Activated CD8-positive, alpha-beta memory T cell treated with anti-CD3 and anti-CD28 coated beads, Interleukin-2, amount 50 U/mL, for 1 hour (primary cell): Measurements from ENCODE around the gene LAMA1.
"Not testable (repeated sequence)": the region's sequence is repeated elsewhere in the genome, so short reads cannot be mapped to it uniquely, and the experiment has no call there.

ENCODE experiments used
- DNase-seq: peaks from one replicate; pipeline ENCODE4 v3.0.0-alpha.2; 2020; ENCODE audit errors: extremely low read depth

The LAMA1 gene

GRCh38 chr18:6947338-6948030 is 170.1 kb downstream of the LAMA1 start:
- no peak for DNase-seq

GRCh38 chr18:6943143-6943542 is 174.5 kb downstream of the LAMA1 start:
- DNase-seq: no peak

GRCh38 chr18:6942742-6943141 is 174.9 kb downstream of the LAMA1 start:
- no peak for DNase-seq

GRCh38 chr18:6941996-6942395 is 175.6 kb downstream of the LAMA1 start:
- no peak for DNase-seq

GRCh38 chr18:6940451-6940850 is 177.1 kb downstream of the LAMA1 start:
- no peak for DNase-seq

- DNase-seq: no peak
Measured at GRCh38 chr18:6939972-6940371, 177.6 kb downstream of the LAMA1 start.

GRCh38 chr18:6938403-6938802 is 179.2 kb downstream of the LAMA1 start:
- not testable (repeated sequence) for DNase-seq

GRCh38 chr18:6938003-6938402 is 179.6 kb downstream of the LAMA1 start:
- DNase-seq: no peak

GRCh38 chr18:6934859-6935258 is 182.7 kb downstream of the LAMA1 start:
- no peak for DNase-seq

- DNase-seq: no peak
Measured at GRCh38 chr18:6929370-6930102, 188.1 kb downstream of the LAMA1 start.

- DNase-seq: no peak
Measured at GRCh38 chr18:6928359-6928758, 189.2 kb downstream of the LAMA1 start.

GRCh38 chr18:6927153-6927552 is 190.4 kb downstream of the LAMA1 start:
- no peak for DNase-seq

GRCh38 chr18:6923220-6923619 is 194.4 kb downstream of the LAMA1 start:
- no peak for DNase-seq

- DNase-seq: no peak
Measured at GRCh38 chr18:6921571-6921970, 196.0 kb downstream of the LAMA1 start.

- DNase-seq: no peak
Measured at GRCh38 chr18:6920099-6920955, 197.3 kb downstream of the LAMA1 start.

- DNase-seq: no peak
Measured at GRCh38 chr18:6917072-6917471, 200.5 kb downstream of the LAMA1 start.

- DNase-seq: no peak
Measured at GRCh38 chr18:6901286-6901926, 216.2 kb downstream of the LAMA1 start.

- DNase-seq: no peak
Measured at GRCh38 chr18:6891788-6892187, 225.8 kb downstream of the LAMA1 start.
